ENCODE data around the gene MYBL2.
"Not testable (repeated sequence)": the region's sequence is repeated elsewhere in the genome, so short reads cannot be mapped to it uniquely, and the experiment has no call there.

The MYBL2 gene

DNA sequence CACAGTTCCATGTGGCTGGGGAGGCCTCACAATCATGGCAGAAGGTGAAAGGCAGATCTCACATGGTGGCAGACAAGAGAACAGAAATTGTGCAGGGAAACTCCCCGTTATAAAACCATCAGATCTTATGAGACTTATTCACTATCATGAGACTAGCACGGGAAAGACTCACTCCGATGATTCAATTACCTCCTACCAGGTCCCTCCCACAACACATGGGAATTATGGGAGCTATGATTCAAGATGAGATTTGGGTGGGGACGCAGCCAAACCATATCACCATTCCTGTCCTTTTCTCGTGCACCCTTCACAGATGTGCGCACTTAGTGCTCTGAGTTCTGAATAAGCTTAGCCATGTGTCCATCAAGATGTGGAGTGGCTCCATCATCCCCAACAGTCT is 91.0 kb downstream of the MYBL2 start:
- H3K9me3 ChIP-seq (ENCODE audit: control insufficient read depth in 5 of 5, low read length in 5 of 5); H3K4me1 ChIP-seq (ENCODE audit: control insufficient read depth in 5 of 5, insufficient read depth in 5 of 5, low read length in 5 of 5); H3K27me3 ChIP-seq (ENCODE audit: control insufficient read depth in 5 of 5, insufficient read depth in 4 of 5, low read length in 5 of 5); H3K36me3 ChIP-seq (ENCODE audit: control insufficient read depth in 5 of 5, insufficient read depth in 5 of 5, low read length in 5 of 5); H3K9ac ChIP-seq (ENCODE audit: low read length in 5 of 5); H3K27ac ChIP-seq (ENCODE audit: low read depth, low read length); H3K4me3 ChIP-seq (ENCODE audit: low read depth in 1 of 5, low read length in 5 of 5): not testable (repeated sequence)

DNA sequence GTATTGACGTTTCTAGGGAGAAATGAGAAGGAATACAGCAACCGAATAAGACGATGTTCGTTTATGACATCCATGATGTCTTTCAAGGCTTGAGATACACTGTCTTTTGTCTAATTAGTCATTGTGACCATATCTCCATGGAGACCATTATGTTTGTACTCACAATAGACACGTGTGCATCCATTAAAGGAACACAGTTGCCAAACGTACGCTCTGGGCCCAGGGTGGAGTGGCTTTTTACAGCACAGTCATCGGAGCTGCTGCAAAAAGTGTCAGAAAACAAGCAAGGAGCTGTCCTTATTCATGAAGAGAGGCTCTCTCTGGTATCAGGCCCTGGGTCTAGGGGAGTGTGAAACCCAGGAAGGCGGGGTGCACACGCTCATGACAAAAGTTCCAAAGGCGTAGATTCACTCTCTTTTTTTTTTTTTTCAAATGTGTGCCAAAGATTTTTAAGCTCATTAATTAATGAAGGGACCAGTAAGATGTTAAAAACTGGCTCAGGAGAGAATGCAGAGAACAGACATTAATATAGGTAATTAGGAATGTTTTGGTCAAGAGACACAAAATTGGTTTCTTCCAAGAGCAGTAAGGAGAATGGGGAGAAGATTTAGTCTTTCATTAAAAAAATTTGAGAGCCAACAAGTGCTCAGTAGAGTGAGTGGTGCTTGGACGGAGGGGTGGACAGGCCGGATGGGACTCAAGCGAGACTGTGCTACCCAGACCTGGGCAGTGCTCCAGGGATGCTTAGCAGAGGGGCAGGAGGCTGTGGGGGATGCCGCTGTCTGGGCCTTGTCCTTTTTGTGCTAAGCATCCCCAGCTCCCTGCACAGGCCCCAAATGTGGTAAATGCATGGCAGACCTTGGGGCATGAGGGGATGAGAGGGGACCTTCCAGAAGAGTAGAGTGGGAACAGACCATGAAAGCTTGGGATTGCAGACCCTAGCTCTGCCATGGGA is 94.7 kb downstream of the MYBL2 start:
- H3K36me3 ChIP-seq (ENCODE audit: control insufficient read depth in 5 of 5, insufficient read depth in 5 of 5, low read length in 5 of 5), result no peaks in the 10 kb centered on the region
- H3K9ac ChIP-seq (ENCODE audit: low read length in 5 of 5), result no peak overlapping the region
- no peak overlapping the region for H3K27ac ChIP-seq (ENCODE audit: low read depth, low read length)
- H3K9me3 ChIP-seq (ENCODE audit: control insufficient read depth in 5 of 5, low read length in 5 of 5), result no peaks in the 10 kb centered on the region
- H3K4me1 ChIP-seq (ENCODE audit: control insufficient read depth in 5 of 5, insufficient read depth in 5 of 5, low read length in 5 of 5), result no peaks in the 10 kb centered on the region
- no peak overlapping the region for H3K4me3 ChIP-seq (ENCODE audit: low read depth in 1 of 5, low read length in 5 of 5)
- H3K27me3 ChIP-seq (ENCODE audit: control insufficient read depth in 5 of 5, insufficient read depth in 4 of 5, low read length in 5 of 5), result peaks cover 0 to 15% (median 9%) of the 10 kb centered on the region in 5 donors

DNA sequence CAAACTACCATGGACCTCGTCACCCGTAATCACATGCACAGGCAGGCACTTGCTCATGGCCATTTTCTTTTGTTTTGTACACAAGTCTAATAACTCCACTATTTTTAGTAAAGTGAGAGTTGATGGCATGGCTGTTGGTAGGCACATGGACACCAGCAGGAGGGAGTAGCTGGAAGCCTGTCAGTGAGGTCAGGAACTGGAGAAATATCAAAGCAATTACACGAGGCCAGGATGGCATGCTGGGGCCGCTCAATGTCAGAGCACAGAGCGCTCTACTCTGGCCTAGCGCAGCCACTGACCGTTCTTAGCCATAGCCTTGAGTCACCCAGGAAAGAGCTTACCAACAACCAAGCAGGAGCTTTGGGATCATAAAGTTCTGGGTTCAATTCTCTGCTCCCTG is 96.0 kb downstream of the MYBL2 start:
- H3K4me1 ChIP-seq (ENCODE audit: control insufficient read depth in 5 of 5, insufficient read depth in 5 of 5, low read length in 5 of 5), result no peaks in the 10 kb centered on the region
- no peaks in the 10 kb centered on the region for H3K36me3 ChIP-seq (ENCODE audit: control insufficient read depth in 5 of 5, insufficient read depth in 5 of 5, low read length in 5 of 5)
- H3K4me3 ChIP-seq (ENCODE audit: low read depth in 1 of 5, low read length in 5 of 5), result no peak overlapping the region
- H3K27ac ChIP-seq (ENCODE audit: low read depth, low read length), result no peak overlapping the region
- H3K27me3 ChIP-seq (ENCODE audit: control insufficient read depth in 5 of 5, insufficient read depth in 4 of 5, low read length in 5 of 5), result peaks cover 4 to 24% (median 17%) of the 10 kb centered on the region in 5 donors
- H3K9ac ChIP-seq (ENCODE audit: low read length in 5 of 5), result no peak overlapping the region
- no peaks in the 10 kb centered on the region for H3K9me3 ChIP-seq (ENCODE audit: control insufficient read depth in 5 of 5, low read length in 5 of 5)

DNA sequence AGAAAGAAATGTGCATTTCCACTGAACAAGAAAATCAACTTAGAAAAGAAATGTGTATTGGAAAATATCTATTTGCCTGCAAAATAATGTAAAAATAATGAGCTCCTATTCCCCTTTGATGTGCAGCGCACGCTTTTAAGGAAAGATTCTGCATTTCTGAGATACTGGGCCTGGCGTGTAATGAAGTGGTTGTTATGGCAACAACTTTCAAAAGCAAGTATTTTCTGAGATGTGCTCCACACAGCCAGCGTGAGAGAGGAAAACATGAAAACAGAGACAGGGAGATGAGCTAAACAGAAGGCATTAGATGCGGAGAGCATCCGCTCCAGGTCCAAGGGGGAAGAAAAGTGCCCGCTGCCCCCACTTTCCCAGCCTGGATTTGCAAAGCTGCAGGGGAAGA is 99.0 kb downstream of the MYBL2 start:
- Histone ChIP-seq H3K9ac (ENCODE audit: low read length in 5 of 5) (no peak overlapping the region), H3K4me1 (ENCODE audit: control insufficient read depth in 5 of 5, insufficient read depth in 5 of 5, low read length in 5 of 5) (no peaks in the 10 kb centered on the region), H3K4me3 (ENCODE audit: low read depth in 1 of 5, low read length in 5 of 5) (no peak overlapping the region), H3K27ac (ENCODE audit: low read depth, low read length) (no peak overlapping the region), H3K36me3 (ENCODE audit: control insufficient read depth in 5 of 5, insufficient read depth in 5 of 5, low read length in 5 of 5) (no peaks in the 10 kb centered on the region), H3K9me3 (ENCODE audit: control insufficient read depth in 5 of 5, low read length in 5 of 5) (no peaks in the 10 kb centered on the region), H3K27me3 (ENCODE audit: control insufficient read depth in 5 of 5, insufficient read depth in 4 of 5, low read length in 5 of 5) (peaks cover 4 to 26% (median 18%) of the 10 kb centered on the region in 5 donors)
